Activated CD8-positive, alpha-beta T cell treated with anti-CD3 and anti-CD28 coated beads, Interleukin-2, amount 10 ng/mL, durations not matched to agents 7 days and 5 days (primary cell): ENCODE results near the gene CXCR1. TPM values are rescaled to one million over a fixed set of nuclear protein-coding genes. Genes with fewer than 3 reads are reported as not detected.

ENCODE experiments used
- ATAC-seq: fragments of 150-1000 bp; cut with Tn5 transposase; one replicate; pipeline ENCODE4 v1.10.0; 2021; ENCODE audit warnings: moderate library complexity
- CTCF ChIA-PET: fragments of 350-600 bp; sonication (Branson Sonifier 250); formaldehyde crosslinking; loops from one replicate; lab custom pipeline; 2021; ENCODE audit warnings: antibody characterized with exemption; lab: Charles Lee
- POLR2A ChIA-PET: fragments of 350-600 bp; sonication (Branson Sonifier 250); formaldehyde crosslinking; loops from one replicate; lab custom pipeline; 2021; ENCODE audit warnings: antibody characterized with exemption; lab: Charles Lee
- DNase-seq: peaks from one replicate; pipeline ENCODE4 v3.0.0-alpha.2; 2020
- H3K27ac Mint-ChIP-seq: one replicate; pipeline ENCODE4 v1.8.0; 2021; ENCODE audit warnings: mild to moderate bottlenecking, mixed read lengths
- H3K27me3 Mint-ChIP-seq: one replicate; pipeline ENCODE4 v1.8.0; 2021; ENCODE audit warnings: low read depth, mixed read lengths
- H3K36me3 Mint-ChIP-seq: one replicate; pipeline ENCODE4 v1.8.0; 2021; ENCODE audit warnings: low read depth, mixed read lengths
- H3K4me1 Mint-ChIP-seq: one replicate; pipeline ENCODE4 v1.8.0; 2021; ENCODE audit warnings: low read depth, mixed read lengths
- H3K4me3 Mint-ChIP-seq: one replicate; pipeline ENCODE4 v1.8.0; 2021; ENCODE audit warnings: mild to moderate bottlenecking, mixed read lengths
- H3K9me3 Mint-ChIP-seq: one replicate; pipeline ENCODE4 v1.8.0; 2022; ENCODE audit warnings: mixed read lengths; ENCODE audit not compliant: insufficient read depth
- total RNA-seq, 2 experiments: library from RNA; stranded (reverse); gene quantifications; one replicate each; pipeline ENCODE4 v1.2.3, GENCODE V29; 2021

The CXCR1 gene
- total RNA-seq: under 1 TPM; 0.53 to 0.55 TPM

DNA sequence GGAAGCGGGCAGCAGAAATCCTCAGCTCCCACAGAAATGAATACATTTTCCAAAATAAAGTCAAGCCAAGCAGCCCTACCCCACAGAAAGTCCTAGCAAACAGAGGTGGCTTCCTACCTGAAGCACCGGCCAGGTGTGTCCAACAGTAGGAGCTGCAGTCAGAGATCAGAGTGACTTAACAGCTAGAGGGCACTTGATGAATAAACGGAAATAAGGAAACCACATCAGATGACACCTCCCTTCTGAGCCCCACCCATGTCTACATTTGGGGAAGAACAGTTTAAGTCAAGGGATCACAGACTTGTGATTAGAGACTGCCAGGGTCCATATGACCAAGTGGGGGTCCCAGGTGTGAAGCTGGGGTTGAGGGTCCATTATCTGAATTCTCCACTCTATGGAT is at the start of gene CXCR1:
Gene CXCR1 (minus strand): TSS at position 172 of the 400 bp plus-strand sequence. CDS start 1,751 bp downstream, outside the sequence.
- no peaks in the 10 kb centered on the region for H3K36me3 Mint-ChIP-seq
- peaks cover 28% of the 10 kb centered on the region for H3K4me1 Mint-ChIP-seq
- H3K9me3 Mint-ChIP-seq: no peaks in the 10 kb centered on the region
- ATAC-seq (peak; percentile 91), DNase-seq (peak; percentile 61)
- peaks cover 27% of the 10 kb centered on the region for H3K27me3 Mint-ChIP-seq
- H3K27ac Mint-ChIP-seq: peak within 1 kb of the TSS; percentile 60
- CTCF ChIA-PET: interaction anchor here (0.6 to 2.8 kb wide), 9 partner anchors 20 to 849 kb away, joined by 3 to 12 read pairs (median 6); partner anchors contain the start of genes ARPC2 and CXCR2
- H3K4me3 Mint-ChIP-seq: peak within 1 kb of the TSS; percentile 29
- POLR2A ChIA-PET: interaction anchor here (0.7 kb wide), 1 partner anchor 58 kb away, joined by 3 read pairs; no protein-coding TSS in a partner anchor

DNA sequence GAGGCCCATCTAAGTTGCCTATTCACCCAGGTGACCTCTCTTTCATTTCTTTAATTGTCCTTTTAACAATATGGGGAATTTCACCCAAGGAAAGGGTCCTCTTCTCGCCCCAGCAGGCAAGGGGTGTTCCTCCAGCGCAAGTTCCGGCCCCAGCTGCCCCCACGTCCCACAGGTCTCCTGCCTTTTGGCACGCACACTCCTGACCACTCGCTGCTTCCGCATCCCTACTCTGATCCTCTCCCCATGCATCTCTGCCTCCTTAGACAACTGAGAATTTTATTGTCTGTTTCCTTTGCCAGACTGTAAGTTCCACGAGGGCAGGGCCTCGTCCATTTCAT is 49.5 kb upstream of the CXCR1 start:
- Mint-ChIP-seq H3K4me1 (peaks cover 31% of the 10 kb centered on the region), H3K4me3 (peak overlapping the region; percentile 94)
- POLR2A ChIA-PET: interaction anchor here (0.6 to 2.8 kb wide), 7 partner anchors 8 to 54 kb away, joined by 3 to 37 read pairs (median 4); partner anchors contain the start of genes AAMP and PNKD

DNA sequence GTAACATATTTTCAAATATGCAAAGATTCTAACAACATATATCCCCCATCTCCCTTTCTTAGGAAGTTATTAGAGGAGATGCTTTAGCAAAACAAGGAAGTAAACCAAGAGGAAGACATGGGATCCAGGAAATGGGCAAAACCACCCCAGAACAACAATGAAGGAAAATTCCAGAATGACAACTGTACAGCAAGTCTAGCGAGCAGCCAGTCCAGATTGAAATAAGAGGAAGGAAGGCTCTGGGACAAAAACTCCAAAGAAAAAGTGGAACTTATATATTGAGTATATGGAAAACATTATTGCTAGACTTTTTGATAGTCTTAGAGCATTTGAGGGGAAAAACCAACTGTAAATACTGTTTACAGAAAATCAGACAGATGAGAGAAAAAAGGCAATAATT is 47.4 kb upstream of the CXCR1 start:
- ATAC-seq (no peak), DNase-seq (no peak)
- ChIA-PET POLR2A (no interaction called here), CTCF (interaction anchor here (9.0 kb wide), 1 partner anchor 16 kb away, joined by 97 read pairs; no protein-coding TSS in a partner anchor)
- Mint-ChIP-seq H3K27ac (no peak overlapping the region), H3K27me3 (peaks cover 9% of the 10 kb centered on the region), H3K4me3 (no peak overlapping the region), H3K4me1 (peaks cover 13% of the 10 kb centered on the region), H3K9me3 (peaks cover 6% of the 10 kb centered on the region), H3K36me3 (peaks cover 23% of the 10 kb centered on the region)

More for the DNA sequence above, 49.5 kb upstream of the CXCR1 start:
- Mint-ChIP-seq H3K27ac (peak overlapping the region; percentile 93), H3K36me3 (peaks cover 43% of the 10 kb centered on the region), H3K9me3 (no peaks in the 10 kb centered on the region), H3K27me3 (no peaks in the 10 kb centered on the region)
- CTCF ChIA-PET: interaction anchor here (1.8 to 9.0 kb wide), 3 partner anchors 14 to 49 kb away, joined by 8 to 97 read pairs (median 12); partner anchors contain the start of gene CXCR1
- ATAC-seq: no peak
- DNase-seq: no peak

DNA sequence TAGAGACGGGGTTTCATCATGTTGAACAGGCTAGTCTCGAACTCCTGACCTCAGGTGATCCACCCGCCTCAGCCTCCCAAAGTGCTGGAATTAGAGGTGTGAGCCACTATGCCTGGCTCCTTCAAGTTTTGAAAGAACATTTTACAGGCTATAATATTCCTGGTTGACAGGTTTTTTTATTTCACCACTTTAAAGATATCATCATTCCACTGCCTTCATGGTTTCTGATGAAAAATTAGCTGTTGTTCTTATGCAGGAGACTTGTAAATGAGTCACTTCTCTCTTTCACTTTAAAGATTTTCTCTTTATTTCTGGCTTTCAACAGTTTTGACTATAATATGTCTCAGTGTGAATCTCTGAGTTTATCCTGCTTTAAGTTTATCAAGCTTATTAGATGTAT is 42.3 kb upstream of the CXCR1 start:
- Mint-ChIP-seq H3K27ac (no peak overlapping the region), H3K9me3 (peaks cover 6% of the 10 kb centered on the region), H3K4me1 (no peaks in the 10 kb centered on the region), H3K27me3 (peaks cover 9% of the 10 kb centered on the region), H3K36me3 (peaks cover 2% of the 10 kb centered on the region), H3K4me3 (no peak overlapping the region)
- ChIA-PET CTCF (interaction anchor here (0.9 to 1.7 kb wide), 6 partner anchors 20 to 61 kb away, joined by 3 to 6 read pairs (median 4); partner anchors contain the start of genes AAMP and PNKD), POLR2A (no interaction called here)
- no peak for ATAC-seq
- no peak for DNase-seq

DNA sequence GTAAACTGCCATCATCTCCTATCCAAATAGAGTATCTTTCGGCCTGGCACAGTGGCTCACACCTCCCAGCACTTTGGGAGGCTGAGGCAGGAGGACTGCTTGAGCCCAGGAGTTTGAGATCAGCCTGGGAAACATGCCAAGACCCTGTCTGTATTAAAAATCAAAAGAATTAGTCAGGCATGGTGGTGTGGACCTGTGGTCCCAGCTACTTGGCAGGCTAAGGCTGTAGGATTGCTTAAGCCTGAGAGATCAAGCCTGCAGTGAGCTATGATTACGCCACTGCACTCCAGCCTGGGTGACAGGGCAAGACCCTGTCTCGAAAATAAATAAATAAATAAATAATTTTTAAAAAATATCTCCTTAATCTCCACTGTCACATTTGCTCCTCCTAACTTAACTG is 35.5 kb upstream of the CXCR1 start:
- DNase-seq (no peak), ATAC-seq (no peak)
- Mint-ChIP-seq H3K9me3 (no peaks in the 10 kb centered on the region), H3K4me1 (peaks cover 3% of the 10 kb centered on the region), H3K36me3 (no peaks in the 10 kb centered on the region), H3K4me3 (no peak overlapping the region), H3K27ac (no peak overlapping the region), H3K27me3 (peaks cover 19% of the 10 kb centered on the region)
- POLR2A ChIA-PET: interaction anchor here (0.6 kb wide), 1 partner anchor 16 kb away, joined by 3 read pairs; no protein-coding TSS in a partner anchor
- CTCF ChIA-PET: no interaction called here

DNA sequence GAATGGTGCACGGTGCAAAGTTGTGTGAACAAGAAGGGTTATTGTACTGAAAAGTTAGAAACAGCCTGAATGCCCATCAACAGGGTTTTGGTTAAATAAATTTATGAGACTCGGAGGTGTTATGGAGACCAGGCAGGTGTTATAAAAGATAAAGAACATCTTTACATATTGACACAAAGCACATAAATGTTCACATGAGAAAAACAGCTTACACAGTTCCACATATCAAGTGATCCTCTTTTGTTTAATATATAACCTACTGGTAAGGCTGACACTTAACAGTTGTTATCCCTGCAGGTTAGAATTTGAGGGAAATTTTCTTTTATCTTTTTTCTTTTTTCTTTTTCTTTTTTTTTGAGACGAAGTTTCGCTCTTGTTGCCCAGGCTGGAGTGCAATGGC is 30.2 kb upstream of the CXCR1 start:
- no peak overlapping the region for H3K27ac Mint-ChIP-seq
- ATAC-seq (no peak), DNase-seq (no peak)
- H3K27me3 Mint-ChIP-seq: peaks cover 19% of the 10 kb centered on the region
- no peaks in the 10 kb centered on the region for H3K9me3 Mint-ChIP-seq
- ChIA-PET CTCF (no interaction called here), POLR2A (no interaction called here)
- H3K36me3 Mint-ChIP-seq: no peaks in the 10 kb centered on the region
- peaks cover 3% of the 10 kb centered on the region for H3K4me1 Mint-ChIP-seq
- no peak overlapping the region for H3K4me3 Mint-ChIP-seq

DNA sequence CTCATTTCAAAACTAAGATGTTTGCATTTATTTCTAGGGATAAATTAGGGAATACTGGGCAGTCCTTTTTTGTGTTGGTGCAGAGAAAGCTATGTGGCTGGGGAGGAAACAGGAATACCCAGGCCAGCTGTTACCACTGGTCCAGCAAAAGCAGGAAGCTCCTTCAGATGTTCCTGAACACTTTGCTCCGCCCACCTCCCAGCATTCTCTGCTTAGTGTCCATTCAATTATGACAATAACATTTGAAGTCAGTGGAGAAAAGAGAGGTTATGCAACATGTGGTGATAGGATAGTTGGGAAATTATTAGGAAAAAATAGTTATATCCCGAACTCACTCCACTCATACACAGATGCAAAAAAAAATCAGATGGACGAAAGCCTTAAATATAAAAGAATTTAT is 28.1 kb upstream of the CXCR1 start:
- POLR2A ChIA-PET: no interaction called here

DNA sequence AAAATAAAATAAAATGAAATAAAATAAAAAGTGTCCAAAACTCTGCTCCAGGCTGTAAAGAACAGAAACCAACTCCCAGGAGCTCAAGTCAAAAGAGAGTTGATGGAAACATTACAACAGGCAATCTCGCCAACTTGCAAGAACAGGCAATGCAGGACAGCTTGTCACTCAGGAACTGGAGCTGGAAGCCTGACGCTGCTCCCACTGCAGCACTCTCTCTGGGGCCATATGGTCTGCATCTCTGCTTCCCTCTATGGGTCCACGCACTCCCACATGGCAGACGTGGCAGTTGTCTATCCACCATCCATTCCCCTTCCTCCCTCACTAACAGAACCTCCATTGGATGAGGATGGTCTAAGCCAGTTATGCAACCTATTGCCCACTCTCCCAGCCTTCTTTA is 26.9 kb upstream of the CXCR1 start:
- ChIA-PET CTCF (interaction anchor here (1.5 kb wide), 1 partner anchor 64 kb away, joined by 5 read pairs; no protein-coding TSS in a partner anchor), POLR2A (no interaction called here)
- no peak for ATAC-seq
- Mint-ChIP-seq H3K27ac (no peak overlapping the region), H3K4me3 (no peak overlapping the region), H3K36me3 (no peaks in the 10 kb centered on the region), H3K4me1 (no peaks in the 10 kb centered on the region), H3K9me3 (no peaks in the 10 kb centered on the region), H3K27me3 (peaks cover 8% of the 10 kb centered on the region)
- no peak for DNase-seq

More for the DNA sequence above, 28.1 kb upstream of the CXCR1 start:
- DNase-seq (no peak), ATAC-seq (no peak)
- H3K4me3 Mint-ChIP-seq: no peak overlapping the region
- H3K36me3 Mint-ChIP-seq: no peaks in the 10 kb centered on the region
- no peaks in the 10 kb centered on the region for H3K9me3 Mint-ChIP-seq
- H3K27me3 Mint-ChIP-seq: peaks cover 16% of the 10 kb centered on the region
- no peaks in the 10 kb centered on the region for H3K4me1 Mint-ChIP-seq
- CTCF ChIA-PET: interaction anchor here (1.5 kb wide), 1 partner anchor 62 kb away, joined by 5 read pairs; no protein-coding TSS in a partner anchor
- no peak overlapping the region for H3K27ac Mint-ChIP-seq

DNA sequence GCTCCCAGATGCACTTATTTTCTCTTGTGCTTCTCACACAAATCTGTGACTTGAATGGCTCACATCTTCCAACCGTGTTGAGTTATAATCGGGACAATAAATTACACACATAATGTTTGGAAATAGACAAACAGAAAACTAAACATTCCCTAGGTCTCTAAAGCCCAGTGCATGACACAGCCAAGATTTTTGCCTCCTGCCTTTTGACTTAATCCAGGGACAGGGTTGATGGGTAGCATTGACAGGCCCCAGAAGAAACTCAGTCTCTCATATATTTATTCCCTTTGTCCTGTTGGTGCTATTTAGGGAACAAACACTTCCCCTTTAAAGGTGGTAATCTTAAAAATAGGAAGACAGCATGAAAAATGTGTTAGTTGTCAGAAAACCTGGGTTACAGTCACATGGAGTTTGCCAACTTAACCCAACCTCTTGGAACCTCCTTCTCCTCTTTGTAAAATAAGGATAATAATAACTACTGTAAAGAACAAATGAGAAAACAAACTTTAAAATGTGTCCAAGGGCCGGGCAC is 26.2 kb upstream of the CXCR1 start:
- no peaks in the 10 kb centered on the region for H3K36me3 Mint-ChIP-seq
- H3K9me3 Mint-ChIP-seq: no peaks in the 10 kb centered on the region
- ChIA-PET CTCF (no interaction called here), POLR2A (no interaction called here)
- no peak overlapping the region for H3K27ac Mint-ChIP-seq
- ATAC-seq (no peak), DNase-seq (no peak)
- no peaks in the 10 kb centered on the region for H3K4me1 Mint-ChIP-seq
- no peak overlapping the region for H3K4me3 Mint-ChIP-seq
- H3K27me3 Mint-ChIP-seq: peaks cover 4% of the 10 kb centered on the region

DNA sequence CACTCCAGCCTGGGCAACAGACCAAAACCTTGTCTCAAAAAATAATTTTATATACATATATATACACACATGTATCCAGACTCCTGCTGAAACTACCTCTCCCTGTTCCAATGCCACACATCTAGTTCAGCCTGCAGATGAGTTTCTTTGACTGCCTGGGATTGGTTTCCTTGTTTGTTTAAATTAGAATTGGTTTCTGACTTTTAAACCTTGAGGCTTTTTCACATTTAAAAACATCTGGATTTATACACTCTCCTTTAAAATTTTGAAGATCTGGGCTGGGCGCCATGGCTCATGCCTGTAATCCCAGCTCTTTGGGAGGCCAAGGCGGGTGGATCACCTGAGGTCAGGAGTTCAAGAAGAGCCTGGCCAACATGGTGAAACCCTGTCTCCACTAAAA is 21.8 kb upstream of the CXCR1 start:
- ATAC-seq (no peak), DNase-seq (no peak)
- no peak overlapping the region for H3K27ac Mint-ChIP-seq
- ChIA-PET CTCF (interaction anchor here (1.3 to 2.5 kb wide), 4 partner anchors 21 to 69 kb away, joined by 4 to 10 read pairs (median 7); no protein-coding TSS in a partner anchor), POLR2A (interaction anchor here (0.6 to 1.3 kb wide), 2 partner anchors 32 to 67 kb away, joined by 3 read pairs; no protein-coding TSS in a partner anchor)
- H3K4me1 Mint-ChIP-seq: peaks cover 12% of the 10 kb centered on the region
- H3K4me3 Mint-ChIP-seq: no peak overlapping the region
- H3K9me3 Mint-ChIP-seq: no peaks in the 10 kb centered on the region
- H3K27me3 Mint-ChIP-seq: peaks cover 3% of the 10 kb centered on the region
- H3K36me3 Mint-ChIP-seq: no peaks in the 10 kb centered on the region

DNA sequence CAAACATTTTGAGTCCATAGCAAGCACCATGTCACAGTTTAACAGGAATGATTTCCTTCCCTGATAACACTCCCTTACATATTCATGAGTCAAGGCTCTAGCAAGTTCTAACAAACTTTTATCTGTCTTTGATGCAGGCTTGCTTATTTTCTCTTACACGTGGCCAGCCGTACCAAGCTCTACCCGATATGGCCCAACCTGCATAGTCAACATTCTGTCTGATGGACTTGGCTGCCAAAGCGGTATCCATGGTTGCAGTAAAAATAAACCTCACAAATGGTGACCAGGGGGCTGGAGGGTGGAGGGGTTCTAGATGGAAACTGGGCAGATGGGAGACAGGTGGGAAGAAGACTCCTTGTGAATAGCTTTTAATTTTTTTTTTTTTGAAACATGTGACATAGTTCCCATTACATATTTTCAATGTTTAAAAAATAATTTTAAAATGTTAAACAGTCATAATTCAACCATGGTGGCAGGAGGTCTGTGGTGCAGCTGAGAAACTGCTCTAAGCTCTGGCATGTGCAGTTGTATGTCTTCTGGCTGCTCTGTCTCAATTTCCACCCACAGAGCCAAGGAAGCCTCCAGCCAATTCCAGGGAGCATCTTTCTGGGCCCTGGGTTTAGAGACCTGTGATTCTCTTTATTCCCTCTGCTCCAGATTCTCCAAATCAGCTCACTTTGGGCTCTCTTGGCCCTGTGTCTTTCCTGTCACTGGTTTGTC is 20.7 kb upstream of the CXCR1 start:
- Mint-ChIP-seq H3K36me3 (no peaks in the 10 kb centered on the region), H3K27me3 (peaks cover 8% of the 10 kb centered on the region), H3K4me1 (peaks cover 12% of the 10 kb centered on the region), H3K27ac (no peak overlapping the region), H3K4me3 (no peak overlapping the region), H3K9me3 (no peaks in the 10 kb centered on the region)
- ChIA-PET POLR2A (interaction anchor here (0.6 to 1.3 kb wide), 2 partner anchors 33 to 68 kb away, joined by 3 read pairs; no protein-coding TSS in a partner anchor), CTCF (interaction anchor here (0.7 to 2.5 kb wide), 11 partner anchors 20 to 196 kb away, joined by 3 to 8 read pairs (median 4); partner anchors contain the start of genes AAMP, CXCR1 and PNKD)
- ATAC-seq (no peak), DNase-seq (no peak)
